ENCODE data around the gene OTUD3. TPM values are rescaled to one million over a fixed set of nuclear protein-coding genes. Genes with fewer than 3 reads are reported as not detected.

The OTUD3 gene
- total and polyA plus RNA-seq, 9 of the 15 experiments (the other 6 are each of a cell fraction or from before 2014, with no cell fraction given): 2.0 to 16.6 (median 11.0) TPM

GRCh38 chr1:19940486-19941205 is 58.5 kb downstream of the OTUD3 start:
- no peaks in the 10 kb centered on the region for H4K20me1 ChIP-seq (replicated peaks; ENCODE audit: control insufficient read depth, insufficient read depth, low read length)
- H3K4me3 ChIP-seq: no peak overlapping the region
- WGBS (ENCODE audit: insufficient coverage, low coverage, missing lambda C conversion rate): 0% methylated on average over 7 of the region's 7 CpGs
- H3K4me1 ChIP-seq (replicated peaks in 1 of 2; ENCODE audit: control insufficient read depth in 2 of 2, insufficient read depth in 2 of 2, low read length in 2 of 2): no peaks in the 10 kb centered on the region
- in situ Hi-C loops (cut with MboI) (no loop called here), intact Hi-C loops (cut with micrococcal nuclease) (no loop called here)
- CTCF ChIA-PET (ENCODE audit: low intra/inter-chr PET ratio): no interaction called here
- no peaks in the 10 kb centered on the region for H3K36me3 ChIP-seq (ENCODE audit: control insufficient read depth, insufficient read depth, low read length)
- H3K4me2 ChIP-seq (ENCODE audit: insufficient read depth, low read length): no peak overlapping the region
- no peak for ATAC-seq
- no peaks in the 10 kb centered on the region for H3K9me1 ChIP-seq (ENCODE audit: control insufficient read depth, insufficient read depth, low read length)
- no peak for FAIRE-seq
- no peak overlapping the region for H2AFZ ChIP-seq (ENCODE audit: low read depth, low read length)
- BruUV-seq (replicated peaks): no TSS peak
- no peaks in the 10 kb centered on the region for H3K79me2 ChIP-seq (ENCODE audit: control insufficient read depth, insufficient read depth, low read length)
- H3K27ac ChIP-seq (ENCODE audit: extremely low read depth, low read depth, low read length): no peak overlapping the region
- 0 out of 5 replicates have a peak, but pooled peaks cover 0 to 12% of the 10 kb centered on the region in 2 experiments for H3K27me3 ChIP-seq (ENCODE audit: control insufficient read depth in 2 of 2, insufficient read depth in 2 of 2, low read length in 2 of 2)
- H3K9me3 ChIP-seq (replicated peaks; ENCODE audit: control insufficient read depth, insufficient read depth, low read depth, low read length): no peaks in the 10 kb centered on the region
- no peak for DNase-seq (ENCODE audit: extremely low read depth in 1 of 4, low spot score in 3 of 4)
- no peak overlapping the region for H3K9ac ChIP-seq (ENCODE audit: insufficient read depth in 1 of 2, low read depth in 2 of 2, low read length in 2 of 2)
- POLR2A ChIA-PET: interaction anchor here (0.5 to 0.6 kb wide), 3 partner anchors 18 to 185 kb away, joined by 3 to 4 read pairs (median 3); no protein-coding TSS in a partner anchor
- TF ChIP-seq ZBTB49 (CRISPR knock-in tag; IDR thresholded peaks at IDR 0.05; ENCODE audit: borderline replicate concordance): no peak
- no peak for TF ChIP-seq MYNN (IDR thresholded peaks at IDR 0.05)
- no peak for TF ChIP-seq MYNN (CRISPR knock-in tag; IDR thresholded peaks at IDR 0.05)
- TF ChIP-seq SP1 (CRISPR knock-in tag; IDR thresholded peaks at IDR 0.05): no peak
- no peak for TF ChIP-seq NFIC (IDR thresholded peaks at IDR 0.05)
- no peak for TF ChIP-seq THRAP3 (IDR thresholded peaks at IDR 0.05; ENCODE audit: borderline replicate concordance)
- TF ChIP-seq RCOR1 (IDR thresholded peaks at IDR 0.05; ENCODE audit: borderline replicate concordance in 1 of 2, low read depth in 2 of 2, low read length in 2 of 2): no peak
- TF ChIP-seq SPI1 (IDR thresholded peaks at IDR 0.05; ENCODE audit: borderline replicate concordance, low read depth, low read length): no peak
- no peak for TF ChIP-seq TAL1 (IDR thresholded peaks at IDR 0.05)
- TF ChIP-seq NCOA6 (IDR thresholded peaks at IDR 0.05): no peak
- no peak for TF ChIP-seq TCF7L2 (IDR thresholded peaks at IDR 0.05; ENCODE audit: low read depth, low read length)
- no peak for TF ChIP-seq HDAC1 (IDR thresholded peaks at IDR 0.05)
- TF ChIP-seq, protein P1, sequence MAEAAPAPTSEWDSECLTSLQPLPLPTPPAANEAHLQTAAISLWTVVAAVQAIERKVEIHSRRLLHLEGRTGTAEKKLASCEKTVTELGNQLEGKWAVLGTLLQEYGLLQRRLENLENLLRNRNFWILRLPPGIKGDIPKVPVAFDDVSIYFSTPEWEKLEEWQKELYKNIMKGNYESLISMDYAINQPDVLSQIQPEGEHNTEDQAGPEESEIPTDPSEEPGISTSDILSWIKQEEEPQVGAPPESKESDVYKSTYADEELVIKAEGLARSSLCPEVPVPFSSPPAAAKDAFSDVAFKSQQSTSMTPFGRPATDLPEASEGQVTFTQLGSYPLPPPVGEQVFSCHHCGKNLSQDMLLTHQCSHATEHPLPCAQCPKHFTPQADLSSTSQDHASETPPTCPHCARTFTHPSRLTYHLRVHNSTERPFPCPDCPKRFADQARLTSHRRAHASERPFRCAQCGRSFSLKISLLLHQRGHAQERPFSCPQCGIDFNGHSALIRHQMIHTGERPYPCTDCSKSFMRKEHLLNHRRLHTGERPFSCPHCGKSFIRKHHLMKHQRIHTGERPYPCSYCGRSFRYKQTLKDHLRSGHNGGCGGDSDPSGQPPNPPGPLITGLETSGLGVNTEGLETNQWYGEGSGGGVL (CRISPR knock-in tag; IDR thresholded peaks at IDR 0.05): no peak
- no peak for TF ChIP-seq ZKSCAN8 (CRISPR knock-in tag; IDR thresholded peaks at IDR 0.05)
- TF ChIP-seq, protein P2, sequence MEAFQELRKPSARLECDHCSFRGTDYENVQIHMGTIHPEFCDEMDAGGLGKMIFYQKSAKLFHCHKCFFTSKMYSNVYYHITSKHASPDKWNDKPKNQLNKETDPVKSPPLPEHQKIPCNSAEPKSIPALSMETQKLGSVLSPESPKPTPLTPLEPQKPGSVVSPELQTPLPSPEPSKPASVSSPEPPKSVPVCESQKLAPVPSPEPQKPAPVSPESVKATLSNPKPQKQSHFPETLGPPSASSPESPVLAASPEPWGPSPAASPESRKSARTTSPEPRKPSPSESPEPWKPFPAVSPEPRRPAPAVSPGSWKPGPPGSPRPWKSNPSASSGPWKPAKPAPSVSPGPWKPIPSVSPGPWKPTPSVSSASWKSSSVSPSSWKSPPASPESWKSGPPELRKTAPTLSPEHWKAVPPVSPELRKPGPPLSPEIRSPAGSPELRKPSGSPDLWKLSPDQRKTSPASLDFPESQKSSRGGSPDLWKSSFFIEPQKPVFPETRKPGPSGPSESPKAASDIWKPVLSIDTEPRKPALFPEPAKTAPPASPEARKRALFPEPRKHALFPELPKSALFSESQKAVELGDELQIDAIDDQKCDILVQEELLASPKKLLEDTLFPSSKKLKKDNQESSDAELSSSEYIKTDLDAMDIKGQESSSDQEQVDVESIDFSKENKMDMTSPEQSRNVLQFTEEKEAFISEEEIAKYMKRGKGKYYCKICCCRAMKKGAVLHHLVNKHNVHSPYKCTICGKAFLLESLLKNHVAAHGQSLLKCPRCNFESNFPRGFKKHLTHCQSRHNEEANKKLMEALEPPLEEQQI (IDR thresholded peaks at IDR 0.05): no peak
